ENCODE results near the gene PSPC1.

The PSPC1 gene

DNA sequence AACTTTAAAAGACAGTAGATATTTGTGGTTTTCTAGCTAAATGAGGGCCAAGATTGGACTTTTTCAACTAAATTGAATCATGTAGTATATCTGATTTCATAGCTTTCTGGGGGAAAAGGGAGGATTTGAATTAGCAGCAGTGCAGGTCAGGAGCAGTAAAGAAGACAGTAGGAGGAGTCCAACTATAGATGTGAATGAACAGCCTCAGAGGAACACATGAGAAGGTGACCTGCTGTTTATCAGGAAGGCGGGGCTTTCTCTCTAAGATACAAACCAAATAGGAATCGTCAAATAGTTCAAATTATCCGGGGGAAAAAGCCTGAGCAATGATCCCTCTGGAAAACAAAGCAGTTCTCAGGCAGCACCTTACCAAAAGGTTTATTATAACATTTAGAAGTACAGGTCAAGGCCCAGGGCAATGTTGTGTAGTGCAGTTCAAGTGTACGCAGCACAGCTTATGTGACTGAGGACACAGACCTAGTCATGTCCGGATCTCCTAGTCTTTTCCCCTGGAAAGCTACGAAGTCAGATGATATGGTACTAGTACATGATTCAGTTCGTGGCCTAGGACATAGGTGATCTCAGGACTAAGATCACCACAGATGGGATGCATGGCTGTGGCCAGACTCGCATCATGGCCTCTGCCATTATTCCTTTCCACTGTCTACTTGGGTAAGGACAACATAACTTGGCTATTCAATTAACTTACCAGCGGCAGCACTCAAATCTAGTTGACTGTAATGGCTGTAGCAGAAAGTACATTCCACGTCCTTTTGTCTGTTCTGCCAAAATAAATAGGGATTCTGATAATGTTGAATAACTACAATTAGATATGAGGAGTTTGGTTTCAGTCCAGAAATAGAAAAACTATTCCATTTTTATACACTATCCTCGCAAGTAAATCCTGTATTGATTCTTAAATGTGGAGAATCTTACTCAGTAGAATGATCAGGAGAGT lies 109.0 kb downstream of the PSPC1 start:
- no peak for DNase-seq (ENCODE audit: low spot score)

DNA sequence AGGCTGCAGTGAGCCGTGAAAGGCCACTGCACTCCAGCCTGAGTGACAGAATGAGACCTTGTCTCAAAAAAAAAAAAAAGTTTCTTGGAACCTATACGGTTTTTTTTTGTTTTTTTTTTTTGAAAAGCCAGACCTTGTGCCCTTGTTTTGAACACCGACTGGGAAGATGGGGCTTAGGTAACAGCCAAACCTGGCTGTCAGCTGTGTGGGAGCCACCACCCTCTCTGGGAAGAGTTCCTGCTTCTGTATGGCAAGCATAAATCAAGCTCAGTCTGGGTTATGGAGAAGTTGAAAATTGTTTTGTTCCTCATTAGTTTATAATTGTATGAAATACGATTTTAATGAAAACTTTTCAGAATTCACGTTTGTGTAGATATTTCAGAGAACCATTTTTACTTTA lies 109.8 kb downstream of the PSPC1 start:
- DNase-seq (ENCODE audit: low spot score), result no peak

DNA sequence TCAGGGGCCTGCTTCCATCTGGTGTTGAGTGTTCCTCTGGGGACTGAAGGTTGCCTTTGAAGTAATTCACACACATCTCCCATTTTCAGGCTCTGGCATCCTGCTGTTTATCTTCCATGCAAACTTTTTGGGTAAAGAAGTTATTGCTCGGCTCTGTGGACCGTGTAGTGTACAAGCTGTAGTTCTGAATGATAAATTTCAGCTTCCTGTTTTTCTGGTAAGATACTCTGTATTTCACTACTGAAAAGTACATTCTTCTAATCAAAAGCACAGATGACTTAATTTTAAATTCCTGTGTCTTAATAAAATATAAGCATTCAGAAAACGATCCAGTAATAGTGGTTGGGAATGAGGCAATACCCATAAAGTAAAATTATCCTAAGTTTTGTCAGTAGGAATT lies 112.6 kb downstream of the PSPC1 start:
- DNase-seq (ENCODE audit: low spot score), result no peak

DNA sequence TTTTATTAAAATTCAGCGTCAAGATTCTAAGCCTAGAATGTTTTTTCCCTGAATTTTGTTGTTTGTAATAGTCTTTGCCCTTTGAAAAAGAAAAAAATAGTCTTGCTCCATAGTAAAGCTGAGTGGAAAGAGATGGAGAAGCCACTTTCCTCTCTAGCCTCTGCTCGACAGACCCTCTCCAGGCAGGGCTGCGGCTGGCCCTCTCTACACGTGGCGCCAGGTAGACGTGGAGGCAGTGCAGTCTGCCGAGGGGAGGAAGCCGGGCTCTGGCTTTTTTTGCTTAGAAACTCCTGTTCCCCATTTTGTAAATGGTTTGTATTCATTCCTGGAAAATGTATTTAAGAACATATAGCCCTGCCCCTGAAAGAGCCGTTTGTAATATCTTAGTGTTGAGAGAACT lies 114.0 kb downstream of the PSPC1 start:
- no peak for DNase-seq (ENCODE audit: low spot score)

DNA sequence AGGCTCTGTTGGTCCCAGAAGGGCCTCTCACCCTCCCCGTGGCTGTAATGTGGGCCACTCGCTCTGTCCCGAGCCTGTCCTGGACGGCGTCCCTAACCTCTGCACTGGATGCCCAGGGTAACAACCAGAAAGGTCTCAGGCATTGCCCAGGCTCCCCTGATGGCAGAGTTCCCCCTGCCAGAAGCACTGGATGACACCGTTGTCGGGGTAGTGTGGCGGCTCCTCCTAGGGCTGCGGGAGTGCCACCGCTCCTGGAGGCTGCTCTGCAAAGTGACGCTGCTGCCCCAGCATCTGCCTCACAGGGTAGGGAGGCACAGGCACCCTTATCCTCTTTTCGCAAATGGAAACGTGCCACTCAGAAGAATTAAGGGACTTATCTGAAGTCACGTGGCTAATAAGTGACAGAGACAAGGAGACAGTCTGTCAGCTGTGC lies 117.3 kb downstream of the PSPC1 start:
- DNase-seq (ENCODE audit: low spot score), result peak; percentile 88

DNA sequence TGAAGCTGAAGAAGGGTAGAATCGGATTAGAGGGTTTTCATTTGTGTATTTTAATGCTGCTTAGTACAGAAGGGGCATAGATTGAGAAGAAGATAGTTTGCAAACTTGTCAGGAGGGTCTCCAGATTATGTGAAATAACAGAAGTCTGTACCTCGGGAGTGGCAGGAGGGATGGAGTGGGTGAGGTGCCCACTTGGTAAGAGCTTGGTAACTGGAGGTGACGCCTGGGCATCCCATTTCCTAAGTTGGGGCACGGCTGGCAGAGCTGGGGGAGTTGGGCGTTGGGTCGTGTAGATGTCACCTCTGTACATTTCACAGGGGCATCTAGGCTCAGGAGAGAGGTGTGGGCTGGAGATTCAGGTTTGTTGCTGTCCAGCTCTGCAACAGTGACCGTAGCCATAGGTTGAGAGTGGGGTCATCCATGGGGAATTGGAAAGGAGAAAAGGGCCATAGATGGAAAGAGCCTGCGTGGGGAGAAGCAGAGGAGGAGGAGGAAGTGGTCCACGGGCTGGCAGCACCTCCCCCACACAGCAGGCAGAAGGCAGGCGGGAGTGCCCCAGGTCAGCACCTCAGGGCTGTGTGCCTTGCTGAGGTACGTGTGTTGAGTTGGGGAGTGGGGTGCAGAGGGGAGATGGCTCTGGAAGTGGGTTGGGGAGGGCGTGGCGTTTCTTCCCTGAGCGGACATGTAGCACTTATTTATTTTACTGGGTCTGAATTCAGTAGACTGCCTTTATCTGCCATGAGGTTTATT lies 118.1 kb downstream of the PSPC1 start:
- no peak for DNase-seq (ENCODE audit: low spot score)

DNA sequence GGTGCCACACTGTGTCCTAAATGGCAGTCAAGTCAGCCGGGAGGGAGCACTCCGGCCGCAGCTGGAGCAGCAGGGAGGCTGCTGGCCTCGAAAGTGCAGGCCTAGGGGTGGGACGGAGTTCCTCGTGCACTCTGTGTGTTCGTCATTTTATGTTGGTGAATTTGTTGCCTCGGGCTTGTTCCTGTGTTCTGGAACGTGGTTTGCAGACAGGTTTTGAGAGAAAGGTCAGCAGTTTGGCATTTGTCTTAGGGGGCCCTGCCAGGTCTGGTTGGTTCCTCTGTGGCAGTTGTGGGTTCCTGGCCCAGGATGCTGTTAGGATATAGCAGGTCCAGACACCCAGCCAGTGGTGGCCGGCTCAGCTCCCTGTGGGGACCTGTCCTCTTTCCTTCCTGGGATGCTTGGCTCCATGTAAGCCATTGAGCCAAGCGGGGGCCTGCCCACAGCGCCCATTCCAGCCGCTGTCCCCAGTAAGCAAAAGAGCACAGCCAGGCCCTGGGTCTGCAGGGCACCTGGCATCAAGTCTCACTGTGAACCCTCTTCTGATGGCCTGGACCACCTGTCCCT lies 119.2 kb downstream of the PSPC1 start:
- no peak for DNase-seq (ENCODE audit: low spot score)

DNA sequence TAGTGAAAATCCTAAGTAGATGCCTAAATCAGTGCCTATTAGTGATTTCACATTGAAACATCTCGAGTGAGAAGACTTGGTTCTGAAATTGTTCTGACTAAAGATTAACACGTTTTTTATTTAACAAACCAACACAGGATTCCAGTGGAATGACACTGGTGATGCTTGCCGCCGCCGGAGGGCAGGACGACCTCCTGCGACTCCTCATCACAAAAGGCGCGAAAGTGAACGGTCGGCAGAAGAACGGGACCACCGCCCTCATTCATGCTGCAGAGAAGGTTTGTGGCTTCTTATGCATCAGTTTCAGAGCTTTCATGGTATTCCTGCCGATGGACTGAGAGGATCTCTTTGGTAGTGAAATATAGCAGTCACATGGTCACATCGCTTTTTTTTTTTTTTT lies 121.2 kb downstream of the PSPC1 start:
- DNase-seq (ENCODE audit: low spot score), result no peak

DNA sequence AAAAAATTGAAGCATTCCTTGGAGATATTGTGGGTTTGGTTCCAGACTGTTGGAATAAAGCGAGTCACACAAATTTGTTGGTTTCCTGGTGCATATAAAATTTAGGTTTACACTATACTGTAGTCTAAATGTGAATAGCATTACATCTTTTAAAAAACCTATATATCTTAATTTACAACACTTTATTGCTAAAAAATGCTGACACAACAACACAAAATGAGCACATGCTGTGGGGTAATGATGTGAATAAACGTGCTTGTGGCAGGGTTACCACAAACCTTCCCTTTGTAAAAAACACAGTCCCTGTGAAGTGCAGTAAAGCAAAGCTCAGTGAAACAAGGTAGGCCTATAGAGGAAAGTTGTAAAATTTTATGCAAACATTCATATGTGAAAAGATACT lies 121.6 kb downstream of the PSPC1 start:
- DNase-seq (ENCODE audit: low spot score), result no peak

DNA sequence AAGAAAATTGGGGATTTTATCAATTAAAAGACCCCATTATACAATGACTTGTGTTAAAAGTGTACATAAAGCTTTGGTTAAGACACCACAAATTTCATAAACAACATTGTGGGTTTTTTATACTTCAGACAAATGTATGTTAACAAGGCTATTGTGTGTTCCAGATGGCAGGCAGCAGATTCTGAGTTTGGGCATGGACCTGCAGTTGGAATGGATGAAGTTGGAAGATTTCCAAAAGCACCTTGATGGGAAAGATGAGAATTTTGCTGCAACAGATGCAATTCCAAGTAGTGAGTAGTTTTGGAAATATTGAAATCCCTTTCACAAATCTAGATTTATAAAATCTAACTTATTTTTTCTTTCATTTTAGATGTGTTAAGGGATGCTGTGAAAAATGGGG lies 123.9 kb downstream of the PSPC1 start:
- DNase-seq (ENCODE audit: low spot score), result no peak

DNA sequence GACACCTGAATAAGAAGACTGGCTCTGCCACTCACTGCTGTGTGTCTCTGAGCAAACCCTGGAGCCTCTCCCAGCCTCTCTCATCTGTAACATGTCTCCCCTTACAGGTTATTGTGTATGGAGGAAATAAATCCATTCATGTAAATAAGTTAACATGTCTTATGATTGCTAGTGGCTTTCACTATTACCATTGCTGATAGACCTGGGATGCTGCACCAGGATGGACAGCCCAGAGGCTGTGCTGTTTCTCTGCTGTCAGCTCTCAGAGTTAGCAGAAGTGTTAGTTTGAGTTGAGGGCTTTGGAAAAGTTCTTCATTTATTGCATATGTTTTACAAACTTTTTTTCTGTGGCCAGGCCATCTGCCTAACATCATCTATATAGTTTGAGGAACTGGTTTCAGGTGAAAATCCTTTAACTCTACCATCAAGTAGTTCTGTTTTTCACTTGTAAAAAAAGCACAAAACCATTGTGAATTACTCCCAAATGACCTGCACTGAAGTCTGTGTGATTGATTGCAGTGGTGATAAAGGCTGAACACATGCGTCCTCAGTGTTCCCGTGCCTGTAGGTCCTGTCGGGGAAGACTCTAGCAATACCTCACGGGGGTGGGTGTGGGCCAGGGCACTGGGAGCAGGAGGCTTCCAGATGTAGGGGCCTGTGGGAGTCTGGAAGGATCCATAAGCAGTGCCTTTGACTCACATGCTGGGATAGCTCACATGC lies 124.7 kb downstream of the PSPC1 start:
- no peak for DNase-seq (ENCODE audit: low spot score)

Measured in D341Med (cell line).